ENCODE results near the gene ZNF438.

DNA sequence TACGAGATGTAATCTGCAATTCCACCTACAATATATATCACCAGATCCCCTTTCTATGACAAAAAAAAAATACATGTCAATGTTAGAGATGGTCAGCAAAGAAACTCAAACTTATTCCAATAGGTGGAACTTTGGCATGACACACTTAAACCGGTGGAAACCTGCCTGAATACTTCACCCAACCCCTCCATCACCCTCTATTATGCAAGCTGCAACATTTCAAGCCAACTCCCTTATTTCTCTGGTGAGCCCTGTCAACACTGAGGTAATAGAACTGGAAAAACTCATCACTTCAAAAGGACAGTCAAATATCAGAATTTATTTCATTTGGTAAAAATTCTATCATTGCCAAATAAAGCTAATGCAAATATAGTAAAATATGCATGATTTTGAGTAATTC is 3.6 kb downstream of the ZNF438 start:
- no peak for TF ChIP-seq SUZ12 (IDR thresholded peaks at IDR 0.05)
- no peak for TF ChIP-seq SP1 (IDR thresholded peaks at IDR 0.05)
- TF ChIP-seq, protein P1, sequence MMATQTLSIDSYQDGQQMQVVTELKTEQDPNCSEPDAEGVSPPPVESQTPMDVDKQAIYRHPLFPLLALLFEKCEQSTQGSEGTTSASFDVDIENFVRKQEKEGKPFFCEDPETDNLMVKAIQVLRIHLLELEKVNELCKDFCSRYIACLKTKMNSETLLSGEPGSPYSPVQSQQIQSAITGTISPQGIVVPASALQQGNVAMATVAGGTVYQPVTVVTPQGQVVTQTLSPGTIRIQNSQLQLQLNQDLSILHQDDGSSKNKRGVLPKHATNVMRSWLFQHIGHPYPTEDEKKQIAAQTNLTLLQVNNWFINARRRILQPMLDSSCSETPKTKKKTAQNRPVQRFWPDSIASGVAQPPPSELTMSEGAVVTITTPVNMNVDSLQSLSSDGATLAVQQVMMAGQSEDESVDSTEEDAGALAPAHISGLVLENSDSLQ (IDR thresholded peaks at IDR 0.05): no peak
- no peak for TF ChIP-seq CTBP1 (IDR thresholded peaks at IDR 0.05; ENCODE audit: borderline replicate concordance)
- TF ChIP-seq FOXM1 (IDR thresholded peaks at IDR 0.05; ENCODE audit: borderline replicate concordance): no peak
- TF ChIP-seq FOXK2 (IDR thresholded peaks at IDR 0.05): no peak
